Stimulated activated CD4-positive, alpha-beta T cell treated with anti-CD3 and anti-CD28 coated beads, Interleukin-15, amount 100 ng/mL, for 1 hour (primary cell): ENCODE results near the gene CASTOR1.

ENCODE experiments used
- DNase-seq, 2 donors: peaks; one replicate each; pipeline ENCODE4 v3.0.0-alpha.2; 2020; ENCODE audit warnings: low read depth in 1 of 2, low spot score in 1 of 2

The CASTOR1 gene

DNA sequence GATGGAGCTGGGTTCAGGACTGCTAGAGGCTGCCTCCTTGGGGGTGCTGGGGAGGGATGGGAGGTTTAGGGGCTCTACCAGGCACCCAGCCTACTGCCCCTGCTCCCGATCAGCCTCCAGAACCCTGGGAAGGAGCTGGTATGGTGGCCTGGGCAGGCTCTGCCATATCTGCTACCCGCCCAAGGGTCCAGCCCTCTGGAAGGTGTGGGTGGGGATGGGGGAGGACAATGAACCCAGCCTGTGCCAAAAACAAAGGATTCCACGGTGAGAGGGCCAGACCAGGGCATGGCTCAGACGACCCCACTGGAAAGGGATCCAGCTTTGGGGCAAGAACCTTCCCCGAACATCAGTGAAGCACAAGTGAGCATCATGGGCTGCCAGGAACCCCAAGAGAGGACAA lies 3.0 kb downstream of the CASTOR1 start:
- DNase-seq = no peak

DNA sequence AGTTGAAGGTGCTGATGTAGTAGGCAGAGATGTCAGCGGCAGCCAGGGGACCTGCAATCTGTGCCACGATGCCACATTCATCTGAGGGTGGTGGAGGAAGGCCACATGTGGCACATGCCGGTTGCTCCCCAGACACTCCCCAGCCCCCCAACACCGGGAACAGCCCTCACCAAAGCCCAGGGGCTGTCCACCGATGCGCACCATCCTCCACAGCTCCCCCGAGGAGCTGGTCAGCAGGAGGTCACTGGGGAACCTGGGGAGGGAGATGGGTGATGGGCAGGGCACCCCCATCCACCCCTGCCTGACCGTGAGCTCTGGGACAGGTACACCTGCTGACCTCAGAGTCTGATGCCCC lies 3.5 kb downstream of the CASTOR1 start:
- no peak for DNase-seq

DNA sequence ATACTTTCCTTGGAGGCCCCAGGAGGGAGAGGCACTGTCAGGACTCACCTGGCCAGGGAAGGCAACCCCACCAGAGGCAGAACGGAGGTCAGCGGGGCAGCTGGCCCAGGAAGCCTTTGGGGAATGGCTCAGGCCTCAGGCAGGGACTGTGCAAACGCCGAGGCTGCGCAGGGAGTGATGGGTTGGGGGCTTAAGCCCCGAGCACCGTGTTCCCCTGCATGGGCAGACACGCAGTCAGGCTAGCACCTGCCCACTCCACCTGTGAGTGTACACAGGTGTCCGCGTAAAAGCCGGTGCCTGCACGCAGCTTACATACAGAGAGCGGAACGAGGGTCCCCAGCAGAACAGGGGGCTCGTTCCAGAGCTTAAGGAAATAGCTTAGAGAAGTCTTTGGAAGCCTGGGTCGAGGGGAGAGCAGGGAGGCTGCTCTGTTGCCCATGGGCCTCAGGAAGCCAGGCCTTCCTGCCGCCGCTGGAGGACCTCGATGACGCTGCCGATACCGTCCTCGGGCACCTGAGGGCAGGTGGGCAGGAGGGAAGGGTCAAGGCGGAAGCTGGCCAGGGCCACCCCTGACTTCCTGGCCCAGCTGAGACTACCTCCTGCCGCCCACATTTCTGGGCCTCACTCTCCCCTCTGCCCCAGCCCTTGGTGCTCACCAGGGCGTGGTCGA lies 4.0 kb downstream of the CASTOR1 start:
- no peak for DNase-seq

DNA sequence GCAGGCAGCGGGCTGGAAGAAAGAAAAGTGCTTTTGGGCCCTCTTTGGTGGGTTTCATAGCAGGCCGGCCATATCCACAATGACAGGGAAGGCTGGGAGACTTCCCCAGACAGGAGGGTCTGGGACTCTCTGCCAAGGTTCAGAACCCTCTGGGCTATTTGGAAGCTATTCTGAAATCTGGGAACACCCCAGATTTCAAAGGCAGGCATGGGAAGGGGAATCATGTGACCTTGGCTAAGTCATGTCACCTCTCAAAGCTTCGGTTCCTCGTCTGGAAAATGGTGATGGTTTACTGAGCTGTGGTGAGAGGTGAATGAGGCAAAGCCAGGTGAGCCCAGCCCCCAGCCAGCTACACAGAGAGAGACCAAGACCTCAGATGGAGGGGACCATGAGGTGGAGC lies 4.6 kb downstream of the CASTOR1 start:
- DNase-seq = no peak

DNA sequence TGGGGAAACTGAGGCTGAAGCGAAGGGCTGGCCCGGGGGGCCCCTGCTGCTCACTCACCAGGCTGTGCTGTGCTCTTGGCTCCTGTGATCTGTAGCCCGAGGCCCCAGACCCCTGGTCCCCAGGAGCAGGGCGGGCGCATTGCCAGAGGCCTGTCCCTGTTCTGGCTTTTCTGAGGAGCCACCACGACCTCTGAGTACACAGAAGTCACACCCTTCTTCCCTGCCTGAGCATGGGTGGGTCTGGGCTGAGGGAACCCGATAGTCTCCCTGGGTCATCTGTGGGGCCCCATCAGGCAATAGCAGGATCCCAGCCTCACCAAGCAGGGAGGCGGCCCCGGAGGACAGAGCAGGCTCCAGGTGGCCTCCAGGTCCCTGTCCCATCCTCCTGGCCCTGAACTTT lies 5.1 kb downstream of the CASTOR1 start:
- DNase-seq = no peak

DNA sequence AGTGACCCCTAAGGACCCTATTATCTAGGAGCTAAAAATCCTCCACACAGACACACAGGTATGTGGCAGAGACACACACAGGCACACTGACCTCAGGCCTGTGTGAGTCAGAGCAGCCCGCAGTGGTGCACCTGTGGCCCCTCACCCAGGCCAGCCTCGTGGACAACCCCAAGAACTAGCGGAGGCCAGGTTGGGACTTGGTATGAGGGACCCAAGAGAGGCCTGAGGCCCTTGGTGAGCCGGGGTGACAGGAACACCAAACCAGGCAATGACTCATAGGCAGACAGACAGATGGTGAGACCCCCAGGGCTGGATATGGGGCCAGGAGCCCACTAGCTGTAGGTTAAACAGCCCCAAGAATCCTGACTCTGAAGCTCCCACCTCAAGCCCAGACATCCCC lies 6.0 kb downstream of the CASTOR1 start:
- no peak for DNase-seq

DNA sequence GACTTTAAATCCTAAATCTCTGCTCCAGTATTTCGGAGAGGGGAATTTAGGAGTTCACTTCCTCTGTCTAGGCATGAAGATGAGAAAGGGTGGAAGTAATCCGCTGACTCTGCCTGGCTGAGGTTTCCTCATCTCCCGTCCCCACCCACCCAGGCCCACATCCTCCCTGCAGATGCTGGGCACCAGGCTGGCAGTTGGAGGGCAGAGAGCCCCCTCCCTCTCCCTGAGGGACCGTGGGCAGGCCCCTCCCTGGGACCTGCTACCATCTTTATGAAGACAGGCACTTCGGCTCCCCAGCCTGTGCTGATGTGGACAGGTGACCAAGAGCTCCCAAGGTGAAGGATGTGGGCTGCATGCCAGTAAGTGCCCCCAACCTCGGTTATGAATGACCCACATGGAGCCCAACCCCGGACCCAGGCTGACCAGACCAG lies 6.7 kb downstream of the CASTOR1 start:
- no peak for DNase-seq

DNA sequence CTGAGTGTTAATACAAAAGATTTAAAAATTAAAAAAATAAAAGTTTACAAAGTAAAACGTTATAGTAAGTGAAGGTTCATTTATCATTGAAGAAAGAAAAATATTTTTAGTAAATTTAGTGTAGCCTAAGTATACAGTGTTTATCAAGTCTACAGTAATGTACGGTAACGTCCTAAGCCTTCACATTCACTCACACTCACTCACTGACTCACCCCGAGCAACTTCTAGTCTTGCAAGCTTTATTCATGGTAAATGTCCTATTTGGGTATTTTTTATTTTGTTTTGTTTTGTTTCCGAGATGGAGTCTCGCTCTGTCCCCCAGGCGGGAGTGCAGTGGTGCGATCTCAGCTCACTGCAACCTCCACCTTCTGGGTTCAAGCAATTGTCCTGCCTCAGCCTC lies 8.8 kb downstream of the CASTOR1 start:
- DNase-seq = no peak

DNA sequence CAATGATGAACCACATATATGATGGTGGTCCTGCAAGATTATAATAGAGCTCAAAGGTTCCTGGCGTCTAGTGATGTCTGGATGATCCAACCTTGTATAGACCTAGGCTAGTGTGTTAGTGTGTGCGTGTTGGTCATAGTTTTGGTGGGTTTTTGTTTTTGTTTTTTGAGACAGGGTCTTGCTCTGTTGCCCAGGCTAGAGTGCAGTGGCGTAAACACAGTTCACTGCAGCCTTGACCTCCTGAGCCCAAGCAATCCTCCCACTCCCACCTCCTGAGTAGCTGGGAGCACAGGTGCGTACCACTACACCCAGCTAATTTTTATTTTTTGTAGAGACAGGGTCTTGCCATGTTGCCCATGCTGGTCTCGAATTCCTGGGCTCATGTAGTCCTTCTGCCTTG lies 9.4 kb downstream of the CASTOR1 start:
- no peak for DNase-seq

DNA sequence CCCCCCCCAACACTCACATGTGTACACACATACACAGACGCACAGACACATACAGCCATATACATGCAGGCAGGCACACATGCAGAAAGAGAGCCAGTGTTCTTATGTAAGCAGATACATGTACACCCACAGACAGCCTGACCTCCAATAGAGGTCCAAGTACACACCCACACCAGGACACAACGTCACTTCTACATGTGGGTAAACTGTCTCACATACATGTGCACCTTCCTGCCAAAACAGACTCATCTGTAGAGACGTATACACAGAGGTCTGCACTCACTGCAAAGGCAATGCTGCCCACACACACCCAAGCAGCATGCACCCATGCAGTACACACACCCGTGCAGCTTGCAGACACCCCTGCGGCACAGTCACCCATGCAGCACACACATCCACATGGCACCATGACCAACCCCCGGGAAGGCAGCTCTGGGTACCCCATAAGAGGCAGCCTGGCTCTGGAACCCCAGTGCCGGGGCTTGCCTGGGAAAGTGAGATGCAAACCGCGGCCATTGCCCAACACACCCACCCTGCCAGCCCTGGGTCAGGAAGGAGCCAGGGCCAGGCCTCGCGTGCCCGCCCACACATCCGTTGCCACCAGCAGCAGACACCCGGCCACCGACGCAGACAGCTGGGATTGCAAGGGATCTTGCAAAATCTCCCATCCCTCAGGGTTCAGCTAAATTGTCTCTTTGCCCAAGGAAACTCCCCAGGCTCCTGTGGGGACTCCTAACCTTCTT lies 10.1 kb downstream of the CASTOR1 start:
- DNase-seq = no peak

DNA sequence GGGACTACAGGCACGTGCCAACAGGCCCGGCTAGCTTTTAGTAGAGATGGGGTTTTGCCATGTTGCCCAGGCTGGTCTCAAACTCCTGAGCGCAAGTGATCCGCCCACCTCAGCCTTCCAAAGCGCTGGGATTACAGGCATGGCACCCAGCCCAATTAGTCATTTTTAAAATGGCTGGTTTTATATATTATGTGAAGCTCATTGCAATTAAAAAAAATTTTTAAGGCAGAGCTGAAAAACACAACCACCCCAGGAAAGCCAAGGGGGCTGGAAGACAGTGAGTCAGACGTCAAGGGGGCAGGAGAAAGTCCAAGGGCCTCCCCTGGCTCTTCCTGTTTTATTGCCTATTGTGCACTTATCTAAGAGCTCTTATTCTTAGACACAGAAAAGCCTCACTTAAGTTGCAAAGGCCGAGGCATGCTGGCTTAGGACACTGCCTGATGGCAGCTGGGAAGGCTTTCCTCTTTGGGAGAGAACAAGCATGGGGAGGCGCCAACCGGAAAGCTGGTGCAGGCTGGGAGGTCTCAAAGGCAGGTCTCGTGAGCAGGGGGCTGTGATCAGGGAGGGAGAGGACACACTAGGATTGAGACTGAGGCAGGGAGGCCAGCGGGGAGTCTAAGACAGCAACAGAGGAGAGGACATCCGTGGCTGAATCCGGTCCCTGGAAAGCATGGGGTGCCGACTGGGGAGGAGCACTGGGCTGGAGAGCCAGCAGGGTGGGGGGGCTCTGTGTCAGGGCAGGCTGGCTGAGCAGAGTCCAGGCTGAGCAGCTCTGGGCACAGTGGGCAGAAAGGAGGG lies 11.6 kb downstream of the CASTOR1 start:
- no peak for DNase-seq

DNA sequence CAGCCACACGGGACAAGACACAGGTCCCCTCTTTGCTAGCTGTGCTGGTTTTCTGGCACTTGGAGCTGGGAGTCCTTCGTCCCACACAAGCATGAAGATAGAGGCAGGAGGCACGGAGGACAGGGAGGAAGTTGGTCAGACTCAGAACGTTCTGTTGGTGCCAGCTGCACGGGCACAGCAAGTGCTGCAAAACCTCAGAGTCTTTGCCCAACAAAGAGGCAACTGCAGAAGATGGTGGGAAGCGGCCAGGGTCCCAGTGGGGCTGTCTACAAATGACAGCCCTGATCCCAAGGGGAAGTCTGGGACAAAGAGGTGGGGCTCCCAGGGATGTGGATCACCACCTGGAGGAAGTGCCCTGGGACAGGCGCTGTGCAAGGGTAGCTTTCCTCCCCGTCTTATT lies 13.3 kb downstream of the CASTOR1 start:
- no peak for DNase-seq

DNA sequence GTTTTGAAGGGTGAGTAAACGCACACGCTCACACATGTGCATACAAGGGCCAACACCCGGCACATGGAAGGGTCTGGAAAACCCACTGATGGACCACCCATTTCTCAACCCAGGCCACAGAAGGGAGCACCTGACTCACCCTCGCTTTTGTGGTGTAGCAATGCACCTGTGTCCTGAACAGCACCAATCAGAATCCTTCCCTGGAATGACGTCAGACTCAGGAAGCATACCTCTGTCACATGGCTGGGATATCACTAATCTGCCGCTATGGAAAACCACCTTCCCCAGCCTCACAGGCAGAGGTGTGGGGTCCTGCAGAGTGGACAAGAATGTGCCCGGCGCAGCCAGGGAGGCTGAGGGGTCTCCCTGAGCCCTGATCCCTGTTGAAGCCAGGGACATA lies 13.7 kb downstream of the CASTOR1 start:
- no peak for DNase-seq

DNA sequence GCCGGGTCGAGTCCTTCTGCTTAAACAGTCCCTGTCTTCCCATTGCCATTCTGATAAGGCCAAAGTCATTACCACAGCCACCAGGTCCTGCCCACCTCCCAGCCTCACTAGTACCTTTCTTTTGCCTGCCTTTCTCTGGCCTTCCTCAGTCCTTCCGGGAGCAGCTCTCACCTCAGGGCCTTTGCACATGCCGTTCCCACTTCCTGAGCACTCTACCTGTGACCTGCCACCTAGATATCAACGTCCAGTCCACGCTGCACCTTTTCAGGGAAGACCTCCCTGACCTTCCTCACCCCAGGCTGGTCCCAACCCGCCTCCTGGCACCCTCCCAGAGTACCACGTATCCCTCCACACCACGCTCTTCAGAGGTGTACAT lies 14.9 kb downstream of the CASTOR1 start:
- DNase-seq = no peak

DNA sequence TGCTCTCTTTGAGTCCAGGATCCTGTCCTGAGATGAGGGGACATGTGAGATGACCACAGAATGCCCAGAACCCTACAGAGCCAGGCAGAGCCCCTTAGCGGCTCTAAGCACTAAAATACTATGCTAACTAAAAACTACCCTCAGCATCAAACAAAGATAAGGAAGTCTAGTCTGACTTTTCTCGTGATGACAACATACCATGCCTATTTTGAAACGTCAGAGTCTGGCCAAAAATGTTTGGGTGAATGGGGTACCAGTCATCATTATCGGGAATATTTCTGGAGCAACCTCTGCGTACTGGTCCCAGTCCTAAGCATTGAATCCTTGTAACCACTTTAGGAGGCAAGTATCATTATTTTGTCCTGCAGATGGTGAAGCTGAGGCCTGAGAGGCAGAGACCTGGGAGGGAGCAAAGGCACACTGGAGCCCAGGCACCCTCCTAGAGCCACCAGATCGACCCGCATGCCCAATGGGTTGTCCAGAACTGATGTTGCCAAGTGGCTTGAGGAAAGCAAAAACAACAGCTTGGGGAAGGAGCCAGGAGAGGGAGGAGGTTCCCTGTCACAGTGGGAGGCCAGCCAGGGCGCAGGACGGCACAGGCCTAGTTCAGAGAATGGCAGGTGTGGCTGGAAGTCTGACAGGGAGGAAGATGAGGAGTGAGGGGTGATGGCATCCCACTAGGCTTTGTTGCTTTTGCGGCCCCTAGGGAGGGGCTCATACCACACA lies 15.4 kb downstream of the CASTOR1 start:
- DNase-seq = no peak

DNA sequence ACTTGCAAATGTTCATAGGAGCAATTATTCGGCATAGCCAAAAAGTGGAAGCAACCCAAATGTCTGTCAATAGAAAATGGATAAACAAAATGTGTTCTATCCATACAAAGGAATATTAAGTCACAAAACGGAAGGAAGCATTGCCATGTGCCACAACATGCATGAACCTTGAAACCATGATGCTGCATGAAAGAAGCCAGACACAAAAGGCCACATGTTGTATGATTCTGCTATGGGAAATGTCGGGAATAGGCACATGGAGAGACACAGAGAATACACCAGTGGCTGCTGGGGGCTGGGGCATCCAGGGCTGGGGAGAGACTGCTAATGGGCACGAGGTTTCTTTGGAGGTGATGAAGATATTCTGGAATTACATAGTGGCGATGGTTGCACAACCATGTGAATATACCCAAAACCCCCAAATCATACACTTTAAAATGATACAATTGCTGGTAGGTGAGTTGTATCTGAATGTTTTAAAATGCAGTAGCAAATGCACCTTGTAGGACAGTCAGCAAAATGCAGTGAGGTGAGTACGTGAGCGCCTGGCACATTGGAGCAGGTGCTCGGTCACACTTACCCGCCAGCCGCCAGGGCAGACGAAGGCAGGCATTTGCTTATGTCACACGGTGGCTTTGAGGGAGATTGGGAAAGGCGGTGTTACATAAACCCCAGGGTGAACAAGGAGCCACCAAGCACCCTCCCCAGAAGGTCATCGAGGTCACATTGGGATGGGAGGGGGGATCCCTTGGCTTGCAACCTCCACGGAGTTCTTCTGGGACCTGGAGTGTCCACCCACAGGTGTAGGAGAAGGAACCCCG lies 16.3 kb downstream of the CASTOR1 start:
- DNase-seq = no peak

DNA sequence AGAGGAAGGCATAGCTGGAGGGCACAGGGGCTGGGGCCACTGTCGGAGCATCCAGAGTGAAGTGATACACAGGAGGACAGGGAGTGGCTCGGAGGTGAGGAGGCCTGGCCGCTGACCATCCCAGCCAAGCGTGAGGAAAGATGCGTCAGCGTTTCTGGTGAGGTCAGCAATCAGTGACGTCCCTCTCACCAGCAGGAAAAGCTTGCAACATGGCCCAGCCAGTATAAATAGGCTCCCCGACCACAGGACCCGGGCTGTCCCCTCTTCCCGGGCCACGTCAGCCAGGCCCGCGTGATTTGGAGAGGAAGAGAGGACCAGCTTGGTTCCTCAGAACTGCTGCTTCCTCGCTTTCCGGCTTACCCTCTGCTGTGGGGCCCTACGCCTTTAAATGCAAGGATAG lies 18.5 kb downstream of the CASTOR1 start:
- DNase-seq = no peak

DNA sequence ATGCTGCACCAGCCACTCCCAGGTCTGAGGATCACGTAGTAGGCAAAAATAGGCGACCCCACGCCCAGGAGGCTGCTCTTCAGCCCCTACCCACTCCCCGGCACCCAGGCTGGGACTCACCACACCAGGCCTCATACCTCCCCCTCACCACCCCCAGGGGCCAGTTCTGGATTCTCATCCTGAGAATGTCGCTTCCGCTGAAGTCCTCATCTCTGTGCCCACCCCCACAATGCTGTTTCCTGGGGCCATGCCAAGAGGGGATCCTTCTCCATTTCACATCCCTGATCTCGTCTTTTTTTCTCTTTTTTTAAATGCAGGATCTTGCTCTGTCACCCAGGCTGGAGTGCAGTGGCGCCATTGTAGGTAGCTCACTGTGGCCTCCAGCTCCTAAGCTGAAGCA lies 21.0 kb downstream of the CASTOR1 start:
- no peak for DNase-seq

DNA sequence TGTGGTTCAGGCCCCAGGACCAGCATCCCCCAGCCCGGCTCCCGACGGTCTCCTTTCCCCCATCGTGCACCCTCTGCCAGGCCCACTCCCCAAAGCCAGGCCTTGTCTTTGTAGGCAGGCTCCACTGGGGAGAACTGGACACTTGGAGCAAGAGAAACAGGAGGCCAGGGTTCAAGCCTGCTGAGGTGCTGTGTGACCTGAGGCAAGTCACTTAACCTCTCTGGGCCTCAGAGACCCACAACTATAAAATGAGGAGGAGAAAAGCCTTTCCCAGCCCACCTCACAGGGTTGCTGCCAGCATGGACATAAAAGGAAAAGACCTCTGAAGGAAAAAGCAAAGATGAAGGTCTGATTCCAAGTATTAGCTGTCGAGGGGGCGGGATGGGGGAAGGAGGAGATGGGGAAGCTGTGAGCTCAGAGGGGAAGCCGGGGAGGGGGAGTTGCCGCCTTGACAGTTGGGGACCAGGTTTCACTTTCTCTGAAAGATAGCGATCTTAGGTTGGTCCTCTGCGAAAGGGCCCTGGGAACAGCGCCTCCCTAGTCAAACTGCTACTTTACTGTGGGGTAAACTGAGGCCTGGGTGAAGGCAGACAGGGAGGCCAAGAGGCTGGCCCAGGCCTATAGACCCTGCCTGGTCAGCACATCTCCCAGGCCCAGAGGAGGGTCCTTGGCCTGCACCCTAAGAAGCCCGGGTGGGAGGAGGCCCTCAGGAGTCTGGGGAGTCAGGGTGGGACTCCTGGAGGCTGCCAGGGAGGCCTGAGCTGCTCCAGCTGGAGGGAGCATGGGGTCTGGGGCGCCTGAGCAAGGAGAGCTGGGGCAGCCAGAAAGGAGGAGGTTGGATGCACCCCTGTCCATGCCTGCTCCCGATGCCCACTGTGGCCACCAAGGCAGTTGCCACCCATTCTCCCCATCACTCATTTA lies 21.7 kb downstream of the CASTOR1 start:
- DNase-seq = no peak
